GM19239 (cell line): ENCODE measurements around the gene LIMS2.

Experiments used
- DNase-seq: peaks from one replicate; pipeline ENCODE4 v3.0.0; 2011; ENCODE audit warnings: low spot score; ENCODE audit not compliant: insufficient read length
- FAIRE-seq: peaks from 2 replicates; lab custom pipeline; 2011; peaks lifted over from hg19 to GRCh38; lab: Jason Lieb, UNC

LIMS2 gene

DNA sequence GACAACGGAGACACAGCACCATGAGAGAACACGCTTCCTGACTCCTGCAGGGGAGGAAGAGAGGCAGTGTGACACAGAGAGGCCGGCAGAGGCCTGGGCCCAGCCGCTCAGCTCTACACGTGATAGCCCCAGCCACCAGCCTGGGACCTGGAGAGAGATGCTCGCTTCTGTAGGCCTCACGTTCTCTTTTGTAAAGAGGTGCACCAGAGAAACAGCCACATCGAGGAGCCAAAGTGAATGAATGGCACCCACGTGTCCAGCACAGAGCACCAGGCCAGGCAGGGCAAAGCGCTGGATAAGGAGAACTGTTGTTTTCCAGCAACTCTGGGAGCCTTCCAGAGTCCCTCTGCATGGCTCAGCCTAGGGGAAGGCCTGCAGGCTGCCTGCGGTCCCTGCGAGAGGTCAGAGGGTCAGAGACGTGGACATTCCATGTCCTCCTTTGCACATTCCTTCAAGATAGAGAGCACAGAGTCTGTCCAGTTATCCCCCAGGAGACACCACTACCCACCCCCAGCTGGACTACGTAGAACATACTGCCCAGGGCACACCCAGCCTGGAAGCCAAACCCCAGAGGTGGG lies 14.2 kb downstream of the LIMS2 start:
- FAIRE-seq (no peak), DNase-seq (no peak)

DNA sequence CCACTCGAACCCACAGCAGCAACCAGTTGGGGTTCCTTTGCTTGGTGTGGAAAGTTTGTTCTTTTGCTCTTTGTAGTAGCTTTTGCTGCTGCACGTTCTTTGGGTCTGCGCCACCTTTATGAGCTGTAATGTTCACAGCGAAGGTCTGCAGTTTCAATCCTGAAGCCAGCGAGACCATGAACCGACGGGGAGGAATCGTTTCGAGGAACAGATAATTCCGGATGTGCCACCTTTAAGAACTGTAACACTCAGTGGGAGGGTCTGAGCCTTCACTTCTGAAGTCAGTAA lies 15.1 kb downstream of the LIMS2 start:
- DNase-seq (no peak), FAIRE-seq (no peak)

DNA sequence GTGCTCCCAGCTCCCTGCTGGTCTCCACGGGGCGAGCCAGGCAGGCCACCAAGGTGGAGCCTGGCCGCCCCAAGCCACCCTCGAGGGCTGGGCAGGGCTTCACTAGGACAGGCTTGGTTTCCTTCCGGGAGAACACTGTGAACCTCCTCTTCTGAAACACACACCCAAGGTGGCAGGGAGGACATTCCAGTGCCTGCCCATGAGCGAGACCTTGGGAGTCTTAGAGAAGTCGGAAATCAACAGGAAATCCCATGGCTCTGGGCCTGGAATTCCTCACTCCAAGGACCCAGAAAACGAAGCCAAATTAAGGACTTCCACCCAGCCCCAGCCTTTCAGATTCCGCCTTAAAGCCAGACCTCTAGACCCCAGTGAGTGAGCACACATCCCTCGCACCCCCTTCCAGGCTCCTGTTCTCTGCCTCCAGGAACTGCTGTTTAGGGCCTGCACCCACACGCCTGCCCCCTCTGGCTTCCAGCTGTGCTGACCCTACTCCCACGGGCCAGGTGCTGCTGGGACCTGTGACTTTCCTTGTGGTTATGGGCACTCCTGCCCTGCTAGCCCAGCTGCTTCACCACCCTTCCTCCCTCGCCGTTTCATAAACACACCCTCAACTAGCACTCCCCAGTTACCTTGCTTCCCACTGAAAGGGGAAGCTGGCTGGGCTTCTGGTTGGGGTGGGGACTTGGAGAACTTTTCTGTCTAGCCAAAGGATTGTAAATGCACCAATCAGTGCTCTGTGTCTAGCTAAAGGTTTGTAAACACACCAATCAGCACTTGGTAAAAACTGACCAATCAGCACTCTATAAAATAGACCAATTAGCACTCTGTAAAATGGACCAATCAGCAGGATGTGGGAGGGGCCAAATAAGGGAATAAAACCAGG lies 15.7 kb downstream of the LIMS2 start:
- FAIRE-seq (no peak), DNase-seq (no peak)

GRCh38 chr2:127658641-127659407 lies 16.5 kb downstream of the LIMS2 start:
- no peak for FAIRE-seq
- DNase-seq: no peak

DNA sequence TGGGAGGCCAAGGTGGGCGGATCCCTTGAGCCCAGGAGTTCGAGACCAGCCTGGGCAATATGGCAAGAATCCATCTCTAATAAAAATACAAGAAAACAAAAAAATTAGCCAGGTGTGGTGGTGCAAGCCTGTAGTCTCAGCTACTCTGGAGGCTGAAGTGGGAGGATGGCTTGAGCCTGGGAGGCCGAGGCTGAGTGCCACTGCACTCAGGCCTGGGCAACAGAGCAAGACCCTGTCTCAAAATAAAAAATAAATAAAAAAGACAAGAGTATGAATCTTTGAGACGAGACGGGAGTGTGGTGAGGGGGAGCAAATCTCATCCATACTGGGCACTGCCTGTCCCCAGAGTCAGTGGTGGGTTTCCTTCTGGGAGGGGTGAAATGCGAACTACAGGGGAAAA lies 17.2 kb downstream of the LIMS2 start:
- no peak for DNase-seq
- FAIRE-seq: no peak

- no peak for FAIRE-seq
- DNase-seq: no peak
These were observed 18.1 kb downstream of the LIMS2 start for GRCh38 chr2:127657232-127657595.

DNA sequence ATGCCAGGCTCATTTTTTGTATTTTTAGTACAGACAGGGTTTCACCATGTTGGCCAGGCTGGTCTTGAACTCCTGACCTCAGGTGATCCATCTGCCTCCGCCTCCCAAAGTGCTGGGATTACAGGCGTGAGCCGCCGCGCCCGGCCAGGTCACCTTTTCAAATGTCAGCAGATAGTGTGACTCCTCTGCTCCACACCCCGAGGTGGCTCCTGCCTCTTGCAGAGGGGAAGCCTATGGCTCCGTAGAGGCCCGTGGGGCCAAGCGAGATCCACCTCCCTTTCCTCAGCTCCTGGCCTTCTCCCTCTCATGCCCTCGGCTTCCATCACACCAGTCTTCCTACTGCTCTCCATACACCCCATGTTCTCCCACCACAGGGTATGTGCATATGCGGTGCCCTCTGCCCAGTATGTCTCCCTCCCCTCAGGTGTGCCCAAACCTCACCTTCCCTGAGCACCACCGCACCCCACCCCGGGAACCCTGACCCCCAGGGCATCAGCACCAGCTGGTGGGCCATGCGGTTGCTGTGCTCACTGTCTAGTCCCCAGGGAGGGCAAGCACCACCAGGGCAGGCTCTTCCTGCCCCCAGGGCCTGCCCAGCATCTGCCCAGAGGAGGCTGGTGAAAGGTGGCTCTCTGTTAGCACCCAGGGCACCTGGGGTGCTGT lies 18.6 kb downstream of the LIMS2 start:
- FAIRE-seq (no peak), DNase-seq (no peak)

DNA sequence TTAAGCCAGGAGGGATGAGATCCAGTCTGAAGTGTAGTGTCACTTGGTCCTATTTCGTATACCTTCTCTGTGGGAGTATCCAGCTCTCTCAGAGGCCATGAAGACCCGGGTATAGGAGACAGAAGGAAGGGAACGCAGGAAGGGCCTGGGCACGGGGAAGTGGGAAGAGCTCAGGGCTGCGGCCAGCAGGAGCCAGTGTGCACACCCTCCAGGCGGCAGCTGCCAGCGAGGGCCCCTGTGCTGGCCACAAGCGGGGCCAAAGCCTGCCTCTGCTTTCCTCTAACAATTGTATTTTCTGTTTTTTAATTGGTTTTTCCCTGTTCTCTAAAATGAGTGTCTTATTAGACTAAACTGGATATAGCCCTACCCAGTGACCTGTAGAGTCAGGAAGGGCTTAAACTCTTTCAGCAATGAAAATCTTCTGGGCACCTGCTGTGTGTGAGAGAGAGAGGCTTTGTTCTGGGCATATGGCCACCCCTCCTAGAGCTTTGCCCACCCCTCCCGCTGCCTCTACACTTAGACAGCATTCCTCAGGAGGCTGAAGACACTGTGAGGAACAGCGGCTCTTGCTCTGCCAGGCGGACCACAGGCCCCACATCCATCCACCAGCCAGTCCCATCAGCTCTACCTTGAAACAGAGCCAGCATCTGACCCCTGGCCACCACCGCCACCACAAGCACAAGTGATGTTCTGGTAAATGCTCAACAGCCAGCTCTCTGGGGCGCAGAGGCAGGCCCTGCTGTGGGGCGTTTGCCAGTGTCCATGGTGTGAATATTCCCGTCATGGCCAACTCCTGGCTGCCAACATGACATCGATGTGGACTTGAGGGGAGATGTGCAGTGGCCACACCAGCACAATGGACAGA lies 19.9 kb downstream of the LIMS2 start:
- FAIRE-seq: no peak
- DNase-seq: no peak

GRCh38 chr2:127654838-127655175 lies 20.5 kb downstream of the LIMS2 start:
- no peak for FAIRE-seq
- no peak for DNase-seq

GRCh38 chr2:127654084-127654837 lies 21.1 kb downstream of the LIMS2 start:
- DNase-seq: no peak
- no peak for FAIRE-seq

DNA sequence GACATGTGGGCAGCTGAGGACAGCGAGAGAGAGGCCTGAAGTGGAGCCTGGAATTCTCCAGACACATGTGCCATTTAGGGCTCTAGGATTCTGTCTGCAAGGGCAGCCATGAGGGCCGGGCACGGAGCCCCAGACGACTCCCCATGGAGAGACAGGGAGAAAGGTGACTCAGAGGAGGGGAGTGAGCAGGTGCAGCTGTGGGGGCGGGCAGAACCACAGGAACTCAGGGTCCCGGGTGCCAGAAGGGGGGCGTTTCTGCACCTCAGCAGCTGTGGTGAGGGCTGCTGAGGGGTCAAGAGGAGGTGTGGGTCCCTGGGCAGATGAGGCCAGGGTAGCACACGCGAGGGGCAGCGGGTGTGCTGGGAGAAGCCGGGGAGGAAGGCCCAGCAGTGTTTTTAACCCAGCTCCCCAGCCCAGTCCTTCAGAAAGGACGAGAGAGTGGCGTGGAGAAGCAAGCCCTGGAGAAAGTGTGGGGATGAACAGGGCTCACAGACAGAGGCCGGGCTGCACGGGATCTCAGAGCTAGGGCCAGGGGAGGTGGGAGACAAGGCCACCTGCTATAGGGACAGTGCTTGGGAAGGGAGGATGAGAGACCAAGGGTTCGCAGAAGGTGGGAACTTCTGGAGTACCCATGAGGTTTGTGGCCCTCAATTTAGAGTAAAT lies 21.8 kb downstream of the LIMS2 start:
- FAIRE-seq (no peak), DNase-seq (no peak)

DNA sequence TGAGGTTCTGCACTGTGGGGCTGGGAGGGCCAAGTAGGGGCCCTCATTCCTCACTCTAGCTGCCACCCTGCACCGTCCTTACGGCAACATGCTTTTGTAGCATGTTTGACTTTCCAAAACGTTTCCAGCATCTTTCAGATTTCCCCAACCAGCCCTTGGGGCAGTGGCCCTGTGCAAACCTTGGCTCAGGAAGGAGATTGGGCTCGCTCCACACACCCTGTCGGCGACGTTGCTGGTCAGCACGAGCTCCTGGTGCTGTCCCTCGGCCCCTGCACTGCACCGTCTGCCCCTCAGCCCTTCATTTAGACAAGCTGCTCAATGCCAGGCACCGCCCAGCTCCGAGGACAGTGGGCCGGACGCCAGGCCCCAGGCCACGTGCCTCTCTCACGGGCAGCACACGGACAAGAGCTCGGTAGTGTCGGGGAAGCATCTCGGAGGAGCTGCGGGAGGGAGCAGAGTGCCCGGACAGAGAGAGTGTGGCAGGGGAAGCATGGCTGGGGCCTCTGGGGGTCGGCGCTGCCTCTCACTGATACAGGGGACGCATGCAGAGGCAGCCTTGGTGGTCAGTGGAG lies 22.5 kb downstream of the LIMS2 start:
- no peak for DNase-seq
- FAIRE-seq: no peak

DNA sequence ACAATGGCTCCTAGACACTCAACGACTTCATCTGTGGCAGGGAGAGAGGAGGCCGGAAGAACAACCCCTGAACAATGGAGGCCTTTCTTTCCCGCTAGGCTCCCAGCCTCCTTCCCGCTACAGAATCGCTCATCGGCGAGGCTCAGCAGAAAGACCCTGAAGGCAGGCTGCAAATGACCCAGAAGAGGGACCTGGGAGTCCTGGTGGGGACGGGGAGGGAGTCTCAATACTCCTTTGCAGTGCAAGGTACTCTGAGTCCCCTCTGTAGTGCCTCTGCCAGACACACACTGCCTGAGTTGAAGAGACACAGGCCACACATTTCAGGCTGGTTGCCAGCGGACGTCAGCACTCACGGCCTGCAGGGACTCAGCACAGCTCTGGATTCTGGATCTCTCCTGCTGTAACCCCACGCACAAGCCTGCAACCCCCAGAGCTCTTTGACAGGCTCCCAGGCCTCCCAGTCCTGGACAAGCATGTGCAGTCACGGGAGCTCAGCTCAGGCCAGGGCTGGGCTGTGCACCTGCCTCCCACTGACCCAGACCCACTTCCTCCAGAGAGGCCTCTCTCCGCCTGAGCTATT lies 23.3 kb downstream of the LIMS2 start:
- no peak for FAIRE-seq
- no peak for DNase-seq

GRCh38 chr2:127651381-127651809 lies 23.9 kb downstream of the LIMS2 start:
- DNase-seq (no peak), FAIRE-seq (no peak)

DNA sequence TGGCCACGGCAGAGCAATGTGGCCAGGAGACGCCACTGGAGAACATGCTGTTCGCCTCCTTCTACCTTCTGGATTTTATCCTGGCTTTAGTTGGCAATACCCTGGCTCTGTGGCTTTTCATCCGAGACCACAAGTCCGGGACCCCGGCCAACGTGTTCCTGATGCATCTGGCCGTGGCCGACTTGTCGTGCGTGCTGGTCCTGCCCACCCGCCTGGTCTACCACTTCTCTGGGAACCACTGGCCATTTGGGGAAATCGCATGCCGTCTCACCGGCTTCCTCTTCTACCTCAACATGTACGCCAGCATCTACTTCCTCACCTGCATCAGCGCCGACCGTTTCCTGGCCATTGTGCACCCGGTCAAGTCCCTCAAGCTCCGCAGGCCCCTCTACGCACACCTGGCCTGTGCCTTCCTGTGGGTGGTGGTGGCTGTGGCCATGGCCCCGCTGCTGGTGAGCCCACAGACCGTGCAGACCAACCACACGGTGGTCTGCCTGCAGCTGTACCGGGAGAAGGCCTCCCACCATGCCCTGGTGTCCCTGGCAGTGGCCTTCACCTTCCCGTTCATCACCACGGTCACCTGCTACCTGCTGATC lies 24.4 kb downstream of the LIMS2 start:
- DNase-seq (no peak), FAIRE-seq (no peak)

GRCh38 chr2:127650041-127650784 lies 25.1 kb downstream of the LIMS2 start:
- DNase-seq (no peak), FAIRE-seq (no peak)

- peak; percentile 86 for FAIRE-seq
- DNase-seq: peak; percentile 92
These were observed 25.7 kb downstream of the LIMS2 start for GRCh38 chr2:127649684-127650040.
